ENCODE results near the gene CCDC18. TPM values are rescaled to one million over a fixed set of nuclear protein-coding genes. Genes with fewer than 3 reads are reported as not detected.

CCDC18 gene
- total RNA-seq, 4 donors from 2014 or later: 2.7 to 15.9 (median 4.0) TPM

DNA sequence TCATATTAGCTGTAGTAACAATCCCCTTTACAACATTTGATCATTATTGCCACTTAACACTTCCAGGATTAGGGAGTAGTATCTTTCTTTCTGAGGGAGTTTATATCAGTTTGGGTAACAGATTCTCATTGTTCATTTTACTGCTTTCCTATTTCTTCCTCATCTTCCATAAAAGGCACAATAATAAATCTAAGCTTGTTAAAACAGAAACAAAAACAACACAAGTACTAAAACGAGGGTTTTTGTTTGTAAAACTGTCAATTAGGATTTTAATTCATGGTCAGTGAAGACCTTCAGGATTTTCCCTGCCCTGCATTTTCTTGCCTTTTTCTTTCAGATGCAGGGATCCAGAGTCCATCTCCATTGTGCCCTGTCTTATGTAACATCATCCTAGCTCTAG is 29.8 kb upstream of the CCDC18 start:
- TF ChIP-seq, protein P1, sequence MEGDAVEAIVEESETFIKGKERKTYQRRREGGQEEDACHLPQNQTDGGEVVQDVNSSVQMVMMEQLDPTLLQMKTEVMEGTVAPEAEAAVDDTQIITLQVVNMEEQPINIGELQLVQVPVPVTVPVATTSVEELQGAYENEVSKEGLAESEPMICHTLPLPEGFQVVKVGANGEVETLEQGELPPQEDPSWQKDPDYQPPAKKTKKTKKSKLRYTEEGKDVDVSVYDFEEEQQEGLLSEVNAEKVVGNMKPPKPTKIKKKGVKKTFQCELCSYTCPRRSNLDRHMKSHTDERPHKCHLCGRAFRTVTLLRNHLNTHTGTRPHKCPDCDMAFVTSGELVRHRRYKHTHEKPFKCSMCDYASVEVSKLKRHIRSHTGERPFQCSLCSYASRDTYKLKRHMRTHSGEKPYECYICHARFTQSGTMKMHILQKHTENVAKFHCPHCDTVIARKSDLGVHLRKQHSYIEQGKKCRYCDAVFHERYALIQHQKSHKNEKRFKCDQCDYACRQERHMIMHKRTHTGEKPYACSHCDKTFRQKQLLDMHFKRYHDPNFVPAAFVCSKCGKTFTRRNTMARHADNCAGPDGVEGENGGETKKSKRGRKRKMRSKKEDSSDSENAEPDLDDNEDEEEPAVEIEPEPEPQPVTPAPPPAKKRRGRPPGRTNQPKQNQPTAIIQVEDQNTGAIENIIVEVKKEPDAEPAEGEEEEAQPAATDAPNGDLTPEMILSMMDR (IDR thresholded peaks at IDR 0.05): no peak
- TF ChIP-seq POLR2AphosphoS5 (IDR thresholded peaks at IDR 0.05): no peak
- Histone ChIP-seq H3K4me1 (no peaks in the 10 kb centered on the region), H3K36me3 (peaks cover 50% of the 10 kb centered on the region), H3K4me3 (no peak overlapping the region), H3K27me3 (no peaks in the 10 kb centered on the region), H3K9me3 (no peaks in the 10 kb centered on the region), H3K27ac (no peak overlapping the region)
- 45% methylated on average over 1 of the region's 1 CpG for WGBS
- no peak for DNase-seq (ENCODE audit: low spot score in 2 of 2)

DNA sequence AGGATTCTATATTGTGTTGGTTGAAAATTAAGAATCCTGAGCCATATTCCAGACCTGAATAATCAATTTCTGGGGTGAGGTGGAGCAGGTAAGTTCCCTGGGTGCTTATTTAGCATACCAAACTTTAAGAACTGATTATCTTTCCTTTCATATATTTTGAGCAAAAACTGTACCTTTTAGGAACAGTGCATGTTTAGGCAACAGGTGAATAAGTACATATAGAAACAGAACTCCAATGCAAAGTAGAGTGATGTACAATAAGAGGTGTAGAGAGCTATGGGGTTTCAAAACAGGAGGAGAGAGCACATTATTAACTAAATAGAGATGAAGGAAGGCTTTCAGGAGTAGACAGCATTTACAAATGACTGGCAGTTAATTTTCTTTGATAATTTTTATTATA is 29.1 kb upstream of the CCDC18 start:
- TF ChIP-seq EP300 (IDR thresholded peaks at IDR 0.05) (no peak), POLR2A (IDR thresholded peaks at IDR 0.05) (no peak)
- DNase-seq (ENCODE audit: low spot score in 2 of 2): no peak
- no peaks in the 10 kb centered on the region for H3K9me3 ChIP-seq

DNA sequence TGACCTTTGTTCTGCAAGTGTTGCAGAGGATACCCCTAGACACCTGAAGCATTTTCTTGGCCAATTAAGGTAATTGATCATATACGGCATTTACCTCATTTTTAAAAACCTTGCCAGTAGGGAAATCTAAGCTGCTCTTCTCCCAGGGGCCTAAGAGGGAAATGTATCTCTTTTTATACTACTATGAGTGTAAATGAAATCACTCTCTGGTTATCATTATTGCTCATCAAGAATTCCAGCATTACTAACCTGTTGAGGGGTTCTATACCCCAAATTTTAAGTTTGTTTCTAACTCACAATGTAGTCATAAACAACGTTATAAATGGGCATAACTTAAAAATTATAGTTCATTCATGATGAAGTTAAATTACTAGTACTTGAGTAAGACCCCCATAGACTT is 27.7 kb upstream of the CCDC18 start:
- TF ChIP-seq POLR2AphosphoS5 (IDR thresholded peaks at IDR 0.05): no peak
- TF ChIP-seq EP300 (IDR thresholded peaks at IDR 0.05): no peak
- no peak for TF ChIP-seq POLR2A (IDR thresholded peaks at IDR 0.05)
- TF ChIP-seq, protein P1 (IDR thresholded peaks at IDR 0.05): no peak
- Histone ChIP-seq H3K27ac (no peak overlapping the region), H3K36me3 (peaks cover 57% of the 10 kb centered on the region), H3K4me3 (no peak overlapping the region), H3K4me1 (no peaks in the 10 kb centered on the region), H3K27me3 (no peaks in the 10 kb centered on the region), H3K9me3 (no peaks in the 10 kb centered on the region)
- WGBS: 79% methylated on average over 2 of the region's 2 CpGs
- DNase-seq (ENCODE audit: low spot score in 2 of 2): no peak

More for the DNA sequence above, 29.1 kb upstream of the CCDC18 start:
- Histone ChIP-seq H3K36me3 (peaks cover 50% of the 10 kb centered on the region), H3K27ac (no peak overlapping the region), H3K4me1 (no peaks in the 10 kb centered on the region), H3K27me3 (no peaks in the 10 kb centered on the region), H3K4me3 (no peak overlapping the region)

DNA sequence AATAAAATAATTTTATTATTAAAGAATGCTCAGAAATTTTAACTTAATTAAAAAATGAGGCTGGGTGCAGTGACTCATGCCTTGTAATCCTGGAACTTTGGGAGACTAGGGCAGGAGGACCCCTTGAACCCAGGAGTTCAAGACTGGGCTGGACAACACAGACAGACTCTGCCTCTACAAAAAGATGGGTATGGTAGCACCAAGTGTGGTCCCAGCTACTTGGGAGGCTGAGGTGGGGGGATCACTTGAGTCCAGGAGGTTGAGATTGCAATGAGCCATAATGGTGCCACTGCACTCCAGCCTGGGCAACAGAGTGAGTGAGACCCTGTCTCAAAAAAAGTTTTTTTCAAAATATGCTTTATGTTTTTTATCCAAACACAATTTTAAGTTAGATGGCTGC is 25.6 kb upstream of the CCDC18 start:
- no peaks in the 10 kb centered on the region for H3K27me3 ChIP-seq
- no peaks in the 10 kb centered on the region for H3K9me3 ChIP-seq
- TF ChIP-seq POLR2A (IDR thresholded peaks at IDR 0.05): no peak
- TF ChIP-seq POLR2AphosphoS5 (IDR thresholded peaks at IDR 0.05): no peak
- TF ChIP-seq, protein P1 (IDR thresholded peaks at IDR 0.05): no peak
- no peak for TF ChIP-seq EP300 (IDR thresholded peaks at IDR 0.05)
- H3K4me3 ChIP-seq: no peak overlapping the region
- DNase-seq (ENCODE audit: low spot score in 2 of 2): no peak
- no peaks in the 10 kb centered on the region for H3K4me1 ChIP-seq
- peaks cover 53% of the 10 kb centered on the region for H3K36me3 ChIP-seq
- no peak overlapping the region for H3K27ac ChIP-seq

DNA sequence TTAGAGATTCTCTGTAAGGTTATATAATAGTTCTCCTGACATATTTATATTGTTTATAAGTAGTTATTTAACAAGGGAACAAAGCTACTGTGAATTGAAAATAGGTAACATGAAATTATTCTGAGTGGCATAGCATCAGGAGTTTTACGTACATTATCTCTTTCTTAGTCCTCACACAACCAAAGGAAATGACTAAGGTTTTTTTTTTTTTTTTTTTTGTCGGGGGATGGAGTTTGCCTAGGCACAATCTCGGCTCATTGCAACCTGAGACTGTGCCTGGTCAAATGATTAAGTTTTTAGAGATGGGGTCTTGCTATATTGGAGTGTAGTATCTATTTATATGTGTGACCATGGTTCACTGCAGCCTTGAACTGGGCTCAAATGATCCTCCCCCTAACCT is 25.2 kb upstream of the CCDC18 start:
- peaks cover 49% of the 10 kb centered on the region for H3K36me3 ChIP-seq
- no peaks in the 10 kb centered on the region for H3K27me3 ChIP-seq

More for the DNA sequence above, 25.2 kb upstream of the CCDC18 start:
- Histone ChIP-seq H3K4me1 (no peaks in the 10 kb centered on the region), H3K9me3 (no peaks in the 10 kb centered on the region), H3K27ac (no peak overlapping the region), H3K4me3 (no peak overlapping the region)
- WGBS: 78% methylated on average over 3 of the region's 3 CpGs
- TF ChIP-seq POLR2AphosphoS5 (IDR thresholded peaks at IDR 0.05) (no peak), POLR2A (IDR thresholded peaks at IDR 0.05) (no peak), EP300 (IDR thresholded peaks at IDR 0.05) (no peak)
- TF ChIP-seq, protein P1 (IDR thresholded peaks at IDR 0.05): no peak
- no peak for DNase-seq (ENCODE audit: low spot score in 2 of 2)
